B cell (primary cell): ENCODE data around the gene CNOT6L. TPM values are rescaled to one million over a fixed set of nuclear protein-coding genes. Genes with fewer than 3 reads are reported as not detected.

Experiments
- ATAC-seq: fragments of 200-7000 bp; cut with Tn5 transposase; one replicate; pipeline ENCODE4 v1.10.0; 2021; ENCODE audit warnings: low read depth, mild to moderate bottlenecking, moderate number of reproducible peaks, moderate library complexity
- CTCF ChIA-PET: fragments of 350-600 bp; sonication (Branson Sonifier 250); formaldehyde crosslinking; loops from one replicate; lab custom pipeline; 2021; ENCODE audit warnings: antibody characterized with exemption, inconsistent platforms; lab: Charles Lee
- POLR2A ChIA-PET: fragments of 350-600 bp; sonication (Branson Sonifier 250); formaldehyde crosslinking; loops from one replicate; lab custom pipeline; 2021; ENCODE audit warnings: antibody characterized with exemption; lab: Charles Lee
- DNase-seq: peaks from one replicate; pipeline ENCODE4 v3.0.0; 2013
- H2AFZ ChIP-seq: 2 replicates; pipeline ENCODE4 v1.6.1; 2012; ENCODE audit warnings: mild to moderate bottlenecking, low read depth, low read length; ENCODE audit not compliant: insufficient read depth, poor library complexity, severe bottlenecking
- H3K27ac ChIP-seq, 2 donors: 1 replicate in 1 of 2; 2 replicates in 1 of 2; pipeline ENCODE4 v1.5.1; 2012 to 2013; ENCODE audit warnings: low read length in 2 of 2, mild to moderate bottlenecking in 2 of 2, moderate library complexity in 1 of 2
- H3K27me3 ChIP-seq, 4 experiments: fragments of 200-600 bp in 1 of 4; sonication (generic) in 1 of 4; replicated peaks in 1 of 4; 1 replicate in 2 of 4; 2 replicates in 2 of 4; pipeline versions ENCODE4 v1.6.1 to v1.7.0; 2013 to 2016; ENCODE audit warnings: low read length in 3 of 4, mild to moderate bottlenecking in 2 of 4, mixed read lengths in 1 of 4, moderate library complexity in 1 of 4; ENCODE audit not compliant: insufficient read depth in 4 of 4, control insufficient read depth in 3 of 4; ENCODE audit errors: control extremely low read depth in 1 of 4
- H3K36me3 ChIP-seq, 2 experiments: replicated peaks in 1 of 2; 1 replicate in 1 of 2; 2 replicates in 1 of 2; pipeline versions ENCODE4 v1.6.1 to v1.7.1; 2013; ENCODE audit warnings: low read length in 1 of 2; ENCODE audit not compliant: insufficient read depth in 2 of 2, control insufficient read depth in 1 of 2; ENCODE audit errors: control extremely low read depth in 1 of 2, extremely low read depth in 1 of 2
- H3K4me1 ChIP-seq, 2 donors: fragments of 200-600 bp in 1 of 2; sonication (generic) in 1 of 2; 1 replicate in 1 of 2; 2 replicates in 1 of 2; pipeline versions ENCODE4 v1.5.1 to v1.6.1; 2013 to 2017; ENCODE audit warnings: low read length in 2 of 2; ENCODE audit not compliant: control insufficient read depth in 2 of 2, insufficient read depth in 2 of 2
- H3K4me2 ChIP-seq: replicated peaks from 2 replicates; pipeline ENCODE3; 2012; ENCODE audit warnings: mild to moderate bottlenecking, low read depth, low read length; ENCODE audit not compliant: poor library complexity, severe bottlenecking
- H3K4me3 ChIP-seq, 5 experiments: fragments of 200-600 bp in 1 of 5; sonication (generic) in 1 of 5; 1 replicate in 3 of 5; 2 replicates in 2 of 5; pipeline versions ENCODE4 v1.5.1 to v1.7.0; 2011 to 2016; ENCODE audit warnings: low read length in 4 of 5, mild to moderate bottlenecking in 4 of 5, low read depth in 2 of 5, control low read depth in 1 of 5, moderate library complexity in 1 of 5; ENCODE audit not compliant: insufficient read depth in 1 of 5; ENCODE audit errors: control extremely low read depth in 1 of 5, extremely low read depth in 1 of 5
- H3K79me2 ChIP-seq: fragments of 200-600 bp; sonication (generic); one replicate; pipeline ENCODE4 v1.6.0; 2016; ENCODE audit warnings: low read length; ENCODE audit not compliant: control insufficient read depth, insufficient read depth
- H3K9ac ChIP-seq: fragments of 200-600 bp; sonication (generic); 2 replicates; pipeline ENCODE4 v1.6.1; 2017; ENCODE audit warnings: mild to moderate bottlenecking, low read length, moderate library complexity
- H3K9me3 ChIP-seq, 3 donors: one replicate each; pipeline versions ENCODE4 v1.6.1 to v1.7.1; 2013; ENCODE audit warnings: low read length in 2 of 3; ENCODE audit not compliant: control insufficient read depth in 2 of 3, insufficient read depth in 1 of 3; ENCODE audit errors: control extremely low read depth in 1 of 3
- H4K20me1 ChIP-seq: 2 replicates; pipeline ENCODE4 v1.6.0; 2012; ENCODE audit warnings: mild to moderate bottlenecking, low read length; ENCODE audit not compliant: insufficient read depth, control insufficient read depth, poor library complexity, severe bottlenecking
- H3K27ac Mint-ChIP-seq: one replicate; pipeline ENCODE4 v1.8.0; 2021; ENCODE audit warnings: mixed read lengths
- H3K27me3 Mint-ChIP-seq: one replicate; pipeline ENCODE4 v1.8.0; 2021; ENCODE audit warnings: mixed read lengths
- H3K4me1 Mint-ChIP-seq: one replicate; pipeline ENCODE4 v1.8.0; 2021; ENCODE audit warnings: mixed read lengths
- H3K4me3 Mint-ChIP-seq: one replicate; pipeline ENCODE4 v1.8.0; 2021; ENCODE audit warnings: mixed read lengths
- H3K9me3 Mint-ChIP-seq: one replicate; pipeline ENCODE4 v1.8.0; 2022; ENCODE audit warnings: mixed read lengths; ENCODE audit not compliant: insufficient read depth
- EZH2 ChIP-seq: IDR thresholded peaks from 2 replicates; pipeline ENCODE4 v1.6.1; 2012; ENCODE audit warnings: borderline replicate concordance, low read depth, mild to moderate bottlenecking, moderate library complexity, low read length; ENCODE audit not compliant: insufficient read depth, poor library complexity, severe bottlenecking
- WGBS: methylation state at CpG from one replicate; pipeline ENCODE4 v1.1.5; 2013; ENCODE audit warnings: missing lambda C conversion rate; ENCODE audit not compliant: insufficient coverage; 5-methylcytosine and 5-hydroxymethylcytosine counted together
- intact Hi-C: fragments of 100-400 bp; cut with micrococcal nuclease; formaldehyde crosslinking; loops from one replicate; pipeline ENCODE4 v1.10.0; 2022
- polyA plus RNA-seq: library from polyadenylated mRNA; depleted of rRNA; stranded (reverse); fragments of >200 nt; gene quantifications from 2 replicates; pipeline ENCODE4 v1.2.3, GENCODE V29; 2012
- total RNA-seq, 2 donors: library from RNA; stranded (reverse); fragments of 120-200 nt in 1 of 2; gene quantifications; 1 replicate in 1 of 2; 2 replicates in 1 of 2; pipeline versions ENCODE4 v1.2.3 to v1.2.4, GENCODE V29; 2013 to 2022
- TF ChIP-seq, protein P1 (sequence below): fragments of 200-600 bp; IDR thresholded peaks from one replicate; pipeline ENCODE4 v1.8.0; 2022; ENCODE audit warnings: antibody characterized with exemption, mild to moderate bottlenecking

CNOT6L gene
- total and polyA plus RNA-seq, 2 donors (not counting 1 experiment from before 2014, with no cell fraction given), result 18.8 to 119 TPM

DNA sequence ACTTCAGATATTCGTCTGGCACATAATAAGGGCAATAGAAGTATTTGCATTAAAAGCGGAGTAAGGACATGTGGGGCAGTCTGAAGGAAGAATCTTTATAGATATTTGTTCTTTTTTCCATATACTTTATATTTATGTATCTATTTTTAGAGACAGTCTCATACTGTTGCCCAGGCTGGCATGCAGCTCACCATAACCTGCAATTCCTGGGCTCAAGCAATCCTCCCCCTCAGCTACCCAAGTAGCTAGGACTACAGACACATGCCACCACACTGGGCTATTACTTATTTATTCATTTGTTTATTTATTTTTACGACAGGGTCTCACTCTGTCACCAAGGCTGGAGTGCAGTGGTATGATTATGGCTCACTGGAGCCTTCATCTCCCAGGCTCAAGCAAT lies 26.8 kb upstream of the CNOT6L start:
- H3K27ac ChIP-seq, result no peak overlapping the region
- no peak overlapping the region for H3K27ac Mint-ChIP-seq
- no CpG with 5 or more reads among the region's 3 CpGs for WGBS
- CTCF ChIA-PET, result no interaction called here
- no peak overlapping the region for H2AFZ ChIP-seq
- H3K36me3 ChIP-seq, result no peaks in the 10 kb centered on the region
- no peak overlapping the region for H3K4me3 ChIP-seq
- H3K4me1 ChIP-seq, result no peaks in the 10 kb centered on the region
- DNase-seq (no peak), ATAC-seq (no peak)
- H3K9me3 ChIP-seq, result no peaks in the 10 kb centered on the region
- no peaks in the 10 kb centered on the region for H3K9me3 Mint-ChIP-seq
- H3K9ac ChIP-seq, result no peak overlapping the region
- no peak overlapping the region for H3K4me3 Mint-ChIP-seq
- TF ChIP-seq, protein P1, sequence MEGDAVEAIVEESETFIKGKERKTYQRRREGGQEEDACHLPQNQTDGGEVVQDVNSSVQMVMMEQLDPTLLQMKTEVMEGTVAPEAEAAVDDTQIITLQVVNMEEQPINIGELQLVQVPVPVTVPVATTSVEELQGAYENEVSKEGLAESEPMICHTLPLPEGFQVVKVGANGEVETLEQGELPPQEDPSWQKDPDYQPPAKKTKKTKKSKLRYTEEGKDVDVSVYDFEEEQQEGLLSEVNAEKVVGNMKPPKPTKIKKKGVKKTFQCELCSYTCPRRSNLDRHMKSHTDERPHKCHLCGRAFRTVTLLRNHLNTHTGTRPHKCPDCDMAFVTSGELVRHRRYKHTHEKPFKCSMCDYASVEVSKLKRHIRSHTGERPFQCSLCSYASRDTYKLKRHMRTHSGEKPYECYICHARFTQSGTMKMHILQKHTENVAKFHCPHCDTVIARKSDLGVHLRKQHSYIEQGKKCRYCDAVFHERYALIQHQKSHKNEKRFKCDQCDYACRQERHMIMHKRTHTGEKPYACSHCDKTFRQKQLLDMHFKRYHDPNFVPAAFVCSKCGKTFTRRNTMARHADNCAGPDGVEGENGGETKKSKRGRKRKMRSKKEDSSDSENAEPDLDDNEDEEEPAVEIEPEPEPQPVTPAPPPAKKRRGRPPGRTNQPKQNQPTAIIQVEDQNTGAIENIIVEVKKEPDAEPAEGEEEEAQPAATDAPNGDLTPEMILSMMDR, result no peak
- no peak for TF ChIP-seq EZH2
- no peaks in the 10 kb centered on the region for H3K79me2 ChIP-seq
- H3K27me3 ChIP-seq, result no peaks in the 10 kb centered on the region
- no peaks in the 10 kb centered on the region for H3K27me3 Mint-ChIP-seq
- intact Hi-C loops, result no loop called here
- POLR2A ChIA-PET, result no interaction called here
- no peaks in the 10 kb centered on the region for H3K4me1 Mint-ChIP-seq
- no peak overlapping the region for H3K4me2 ChIP-seq
- no peaks in the 10 kb centered on the region for H4K20me1 ChIP-seq

- WGBS, result no CpG with 5 or more reads among the region's 1 CpG
- Histone ChIP-seq H3K36me3 (no peaks in the 10 kb centered on the region), H3K27ac (no peak overlapping the region), H2AFZ (no peak overlapping the region), H4K20me1 (no peaks in the 10 kb centered on the region), H3K79me2 (no peaks in the 10 kb centered on the region), H3K4me1 (no peaks in the 10 kb centered on the region), H3K9me3 (no peaks in the 10 kb centered on the region), H3K9ac (no peak overlapping the region), H3K4me2 (no peak overlapping the region), H3K27me3 (no peaks in the 10 kb centered on the region), H3K4me3 (no peak overlapping the region)
- Mint-ChIP-seq H3K9me3 (no peaks in the 10 kb centered on the region), H3K27ac (no peak overlapping the region), H3K4me1 (no peaks in the 10 kb centered on the region), H3K27me3 (no peaks in the 10 kb centered on the region), H3K4me3 (no peak overlapping the region)
- TF ChIP-seq, protein P1, result no peak
- no peak for TF ChIP-seq EZH2
- ChIA-PET CTCF (no interaction called here), POLR2A (no interaction called here)
- intact Hi-C loops, result no loop called here
- ATAC-seq (no peak), DNase-seq (no peak)
These were observed 26.2 kb upstream of the CNOT6L start for GRCh38 chr4:77845400-77845799.
